IPS-18a (cell line): ENCODE data around the gene DTNB.

ENCODE experiments used
- H3K27ac ChIP-seq: one replicate; pipeline ENCODE4 v1.5.1; 2013; ENCODE audit warnings: low read length
- H3K27me3 ChIP-seq: one replicate; pipeline ENCODE4 v1.6.1; 2013; ENCODE audit warnings: mild to moderate bottlenecking, low read length; ENCODE audit not compliant: control insufficient read depth, insufficient read depth
- H3K36me3 ChIP-seq: one replicate; pipeline ENCODE4 v1.6.1; 2013; ENCODE audit warnings: low read depth, low read length; ENCODE audit not compliant: control insufficient read depth
- H3K4me1 ChIP-seq: one replicate; pipeline ENCODE4 v1.6.1; 2013; ENCODE audit warnings: low read depth, low read length; ENCODE audit not compliant: control insufficient read depth
- H3K4me3 ChIP-seq: one replicate; pipeline ENCODE4 v1.5.1; 2013; ENCODE audit warnings: low read length
- H3K9ac ChIP-seq: one replicate; pipeline ENCODE4 v1.6.1; 2013; ENCODE audit warnings: mild to moderate bottlenecking, low read length, moderate library complexity
- H3K9me3 ChIP-seq: one replicate; pipeline ENCODE4 v1.6.1; 2013; ENCODE audit warnings: low read depth, low read length; ENCODE audit not compliant: control insufficient read depth

DTNB gene

DNA sequence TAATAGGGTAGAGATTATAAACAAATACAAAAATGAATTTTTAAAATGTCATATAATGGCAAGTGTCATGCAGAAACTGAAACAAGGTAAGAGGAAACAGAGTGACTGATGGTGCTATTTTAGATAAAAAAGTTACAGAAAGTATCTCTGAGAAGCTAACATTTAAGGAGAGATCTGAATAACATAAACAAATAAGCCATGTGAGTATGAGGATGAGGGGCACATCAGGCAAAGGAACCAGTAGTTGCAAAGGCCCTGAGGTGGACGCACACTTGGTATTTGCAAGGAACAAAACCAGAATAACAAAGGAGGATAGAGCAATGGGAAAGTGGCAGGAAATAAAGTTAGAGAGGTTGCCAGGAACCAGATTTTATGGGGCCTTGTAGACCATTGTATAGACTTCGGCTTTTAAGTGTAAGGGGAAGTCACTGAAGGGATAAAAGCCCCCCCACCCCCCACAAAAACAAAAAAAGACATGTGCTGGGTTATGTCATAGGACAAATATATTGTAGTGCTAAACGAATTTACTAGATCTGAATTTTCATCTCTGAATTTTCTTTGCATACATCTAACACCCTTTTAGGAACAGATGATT is 159.2 kb downstream of the DTNB start:
- H3K9me3 ChIP-seq = no peaks in the 10 kb centered on the region
- no peak overlapping the region for H3K9ac ChIP-seq
- H3K4me3 ChIP-seq = no peak overlapping the region
- no peaks in the 10 kb centered on the region for H3K27me3 ChIP-seq
- H3K27ac ChIP-seq = no peak overlapping the region
- no peaks in the 10 kb centered on the region for H3K4me1 ChIP-seq
- no peaks in the 10 kb centered on the region for H3K36me3 ChIP-seq

GRCh38 chr2:25512707-25513106 is 160.7 kb downstream of the DTNB start:
- no peak overlapping the region for H3K4me3 ChIP-seq
- no peaks in the 10 kb centered on the region for H3K9me3 ChIP-seq
- H3K36me3 ChIP-seq = no peaks in the 10 kb centered on the region
- no peaks in the 10 kb centered on the region for H3K27me3 ChIP-seq
- H3K4me1 ChIP-seq = no peaks in the 10 kb centered on the region
- no peak overlapping the region for H3K9ac ChIP-seq
- no peak overlapping the region for H3K27ac ChIP-seq

DNA sequence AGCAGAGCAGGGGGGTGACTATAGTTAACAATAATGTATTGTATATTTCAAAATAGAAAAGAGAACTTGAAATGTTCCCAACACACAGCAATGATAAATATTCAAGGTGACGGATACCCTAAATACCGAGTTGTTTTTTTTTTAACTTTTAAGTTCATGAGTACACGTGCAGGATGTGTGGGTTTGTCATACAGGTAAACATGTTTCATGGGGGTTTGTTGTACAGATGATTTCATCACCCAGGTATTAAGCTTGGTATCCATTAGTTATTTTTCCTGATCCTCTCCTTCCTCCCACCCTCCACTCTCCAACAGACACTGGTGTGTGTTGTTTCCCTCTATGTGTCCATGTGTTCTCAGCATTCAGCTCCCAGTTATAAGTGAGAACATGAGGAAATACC is 167.2 kb downstream of the DTNB start:
- Histone ChIP-seq H3K9ac (no peak overlapping the region), H3K9me3 (no peaks in the 10 kb centered on the region), H3K36me3 (no peaks in the 10 kb centered on the region), H3K27ac (no peak overlapping the region), H3K4me1 (no peaks in the 10 kb centered on the region), H3K4me3 (no peak overlapping the region), H3K27me3 (no peaks in the 10 kb centered on the region)

- Histone ChIP-seq H3K4me1 (no peaks in the 10 kb centered on the region), H3K27me3 (no peaks in the 10 kb centered on the region), H3K4me3 (no peak overlapping the region), H3K36me3 (no peaks in the 10 kb centered on the region), H3K27ac (no peak overlapping the region), H3K9me3 (no peaks in the 10 kb centered on the region), H3K9ac (no peak overlapping the region)
Measured at GRCh38 chr2:25505622-25506021, 167.8 kb downstream of the DTNB start.

GRCh38 chr2:25505182-25505581 is 168.2 kb downstream of the DTNB start:
- Histone ChIP-seq H3K9ac (no peak overlapping the region), H3K36me3 (no peaks in the 10 kb centered on the region), H3K4me3 (no peak overlapping the region), H3K9me3 (no peaks in the 10 kb centered on the region), H3K4me1 (no peaks in the 10 kb centered on the region), H3K27ac (no peak overlapping the region), H3K27me3 (no peaks in the 10 kb centered on the region)

GRCh38 chr2:25504266-25504665 is 169.1 kb downstream of the DTNB start:
- H3K4me3 ChIP-seq = no peak overlapping the region

GRCh38 chr2:25499157-25499556 is 174.2 kb downstream of the DTNB start:
- Histone ChIP-seq H3K9ac (no peak overlapping the region), H3K27ac (no peak overlapping the region), H3K4me1 (peaks cover 6% of the 10 kb centered on the region), H3K27me3 (no peaks in the 10 kb centered on the region), H3K36me3 (no peaks in the 10 kb centered on the region), H3K9me3 (no peaks in the 10 kb centered on the region), H3K4me3 (no peak overlapping the region)

More at GRCh38 chr2:25504266-25504665, 169.1 kb downstream of the DTNB start:
- Histone ChIP-seq H3K27me3 (no peaks in the 10 kb centered on the region), H3K9me3 (no peaks in the 10 kb centered on the region), H3K9ac (no peak overlapping the region), H3K36me3 (no peaks in the 10 kb centered on the region), H3K4me1 (no peaks in the 10 kb centered on the region), H3K27ac (no peak overlapping the region)

DNA sequence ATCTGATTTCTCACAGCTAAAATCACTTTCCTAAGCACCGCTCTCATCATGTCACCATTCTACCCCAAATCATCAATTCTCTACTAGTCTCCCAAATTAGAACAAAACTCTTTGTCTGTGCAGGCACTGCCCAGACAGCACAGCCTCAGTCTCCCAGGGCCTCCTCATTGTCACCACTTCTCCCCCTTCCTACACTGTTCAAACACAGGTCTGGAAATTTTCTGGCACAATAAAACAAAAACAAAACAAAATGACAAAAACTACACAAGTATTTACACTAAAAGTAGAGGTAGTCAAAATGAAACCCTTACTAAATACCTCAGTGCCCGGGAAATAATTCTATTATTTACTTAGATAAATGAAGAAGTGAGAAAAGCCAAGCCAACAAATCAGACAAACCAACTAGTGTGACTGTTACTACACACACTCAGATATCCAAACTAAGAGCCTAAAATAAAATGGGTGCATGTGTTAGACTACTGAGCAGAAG is 175.4 kb downstream of the DTNB start:
- no peaks in the 10 kb centered on the region for H3K9me3 ChIP-seq
- H3K4me1 ChIP-seq = peaks cover 6% of the 10 kb centered on the region
- no peak overlapping the region for H3K4me3 ChIP-seq
- no peaks in the 10 kb centered on the region for H3K27me3 ChIP-seq
- no peak overlapping the region for H3K9ac ChIP-seq
- H3K27ac ChIP-seq = no peak overlapping the region
- no peaks in the 10 kb centered on the region for H3K36me3 ChIP-seq

- Histone ChIP-seq H3K36me3 (no peaks in the 10 kb centered on the region), H3K4me1 (peaks cover 6% of the 10 kb centered on the region), H3K27me3 (no peaks in the 10 kb centered on the region), H3K27ac (no peak overlapping the region), H3K9ac (no peak overlapping the region), H3K9me3 (no peaks in the 10 kb centered on the region), H3K4me3 (no peak overlapping the region)
Measured at GRCh38 chr2:25497229-25497917, 176.0 kb downstream of the DTNB start.

- Histone ChIP-seq H3K4me1 (peaks cover 6% of the 10 kb centered on the region), H3K27ac (no peak overlapping the region), H3K9me3 (no peaks in the 10 kb centered on the region)
Measured at GRCh38 chr2:25494616-25495015, 178.8 kb downstream of the DTNB start.

DNA sequence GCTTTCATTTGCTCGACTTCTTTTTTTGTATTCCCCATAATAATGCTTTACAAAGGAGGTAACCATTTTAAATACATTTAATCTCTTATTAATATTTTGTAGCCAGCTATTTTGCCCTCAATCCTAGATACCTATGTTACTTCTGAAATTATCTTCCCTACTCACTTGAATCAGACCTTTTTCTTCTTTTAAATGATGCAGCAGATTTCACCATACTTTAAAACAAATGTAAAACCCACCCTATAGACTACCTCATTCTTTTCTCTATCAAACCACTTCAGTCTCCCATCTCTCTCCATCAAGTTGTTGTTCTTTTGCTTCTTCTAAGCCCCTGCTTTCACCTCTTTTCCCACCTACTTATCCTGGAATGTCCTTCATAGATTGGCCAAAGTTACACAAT is 180.2 kb downstream of the DTNB start:
- Histone ChIP-seq H3K36me3 (no peaks in the 10 kb centered on the region), H3K27ac (no peak overlapping the region), H3K4me1 (peaks cover 6% of the 10 kb centered on the region), H3K4me3 (no peak overlapping the region), H3K27me3 (no peaks in the 10 kb centered on the region), H3K9ac (no peak overlapping the region), H3K9me3 (no peaks in the 10 kb centered on the region)

More at GRCh38 chr2:25494616-25495015, 178.8 kb downstream of the DTNB start:
- Histone ChIP-seq H3K36me3 (no peaks in the 10 kb centered on the region), H3K4me3 (no peak overlapping the region), H3K27me3 (no peaks in the 10 kb centered on the region), H3K9ac (no peak overlapping the region)

- no peak overlapping the region for H3K4me3 ChIP-seq
- H3K27me3 ChIP-seq = no peaks in the 10 kb centered on the region
- H3K36me3 ChIP-seq = no peaks in the 10 kb centered on the region
- H3K9ac ChIP-seq = no peak overlapping the region
- no peak overlapping the region for H3K27ac ChIP-seq
- no peaks in the 10 kb centered on the region for H3K9me3 ChIP-seq
- H3K4me1 ChIP-seq = peaks cover 6% of the 10 kb centered on the region
Measured at GRCh38 chr2:25492726-25493125, 180.7 kb downstream of the DTNB start.
